ENCODE results near the gene TRPV5.

The TRPV5 gene

GRCh38 chr7:142892951-142893350 is 40.6 kb downstream of the TRPV5 start:
- no peak overlapping the region for H3K4me3 ChIP-seq (ENCODE audit: low read length)
- DNase-seq (ENCODE audit: low read depth, low spot score) = no peak

DNA sequence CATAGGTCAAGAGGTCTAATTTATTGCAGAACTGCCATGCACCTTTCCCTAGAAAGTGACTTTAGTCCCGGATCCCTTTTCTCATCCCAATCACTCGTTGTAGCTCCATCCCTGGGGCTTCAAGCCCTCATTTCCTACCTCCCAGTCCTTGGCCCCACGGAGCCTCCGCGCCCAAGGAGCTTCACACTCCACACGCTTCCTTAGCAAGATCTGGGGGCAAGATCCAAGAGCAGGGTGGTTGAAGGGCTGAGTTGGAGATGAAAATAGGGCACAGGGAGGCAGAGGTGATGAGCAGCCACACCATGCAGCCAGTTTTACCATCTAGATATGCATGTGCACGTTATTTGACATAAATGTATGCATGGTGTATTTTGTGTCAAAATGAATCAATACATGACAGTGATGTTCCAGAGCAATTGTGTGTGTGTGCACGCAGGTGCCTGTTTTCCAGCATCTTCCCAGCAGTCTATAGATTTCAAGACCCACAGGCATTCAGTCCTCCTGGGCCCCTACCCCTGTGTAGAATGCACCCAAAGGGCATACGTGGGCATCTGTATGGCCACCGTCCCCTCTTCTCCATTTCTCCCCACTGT is 42.0 kb downstream of the TRPV5 start:
- no peak for DNase-seq (ENCODE audit: low read depth, low spot score)
- H3K4me3 ChIP-seq (ENCODE audit: low read length) = no peak overlapping the region

DNA sequence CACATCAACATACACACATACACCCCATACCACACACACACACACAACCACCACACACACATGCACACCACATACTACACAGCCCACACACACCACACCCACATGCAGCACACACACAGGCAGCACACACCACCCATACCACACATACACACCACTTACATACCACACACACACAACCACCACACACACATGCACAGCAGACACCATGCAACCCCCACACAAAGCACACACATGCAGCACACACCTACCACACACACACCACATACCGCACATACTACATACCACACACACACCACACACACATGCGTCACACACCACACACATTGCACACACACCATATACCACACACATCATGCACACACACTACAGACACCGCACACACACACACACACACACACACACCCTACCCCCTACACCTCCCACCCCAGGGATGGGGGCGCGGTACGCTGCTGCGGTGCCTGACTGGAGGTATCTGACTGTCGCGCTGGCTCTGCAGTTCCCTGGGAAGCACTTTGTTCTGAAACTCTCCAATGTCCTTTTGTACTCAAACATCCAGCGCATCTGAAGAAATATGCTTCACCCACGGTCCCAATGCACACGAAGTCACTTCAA is 42.6 kb downstream of the TRPV5 start:
- no peak for DNase-seq (ENCODE audit: low read depth, low spot score)
- no peak overlapping the region for H3K4me3 ChIP-seq (ENCODE audit: low read length)

- no peak overlapping the region for H3K4me3 ChIP-seq (ENCODE audit: low read length)
- no peak for DNase-seq (ENCODE audit: low read depth, low spot score)
Measured at GRCh38 chr7:142889816-142890215, 43.7 kb downstream of the TRPV5 start.

GRCh38 chr7:142887282-142888015 is 46.1 kb downstream of the TRPV5 start:
- H3K4me3 ChIP-seq (ENCODE audit: low read length) = no peak overlapping the region
- no peak for DNase-seq (ENCODE audit: low read depth, low spot score)

GRCh38 chr7:142886866-142887265 is 46.7 kb downstream of the TRPV5 start:
- no peak for DNase-seq (ENCODE audit: low read depth, low spot score)
- no peak overlapping the region for H3K4me3 ChIP-seq (ENCODE audit: low read length)

DNA sequence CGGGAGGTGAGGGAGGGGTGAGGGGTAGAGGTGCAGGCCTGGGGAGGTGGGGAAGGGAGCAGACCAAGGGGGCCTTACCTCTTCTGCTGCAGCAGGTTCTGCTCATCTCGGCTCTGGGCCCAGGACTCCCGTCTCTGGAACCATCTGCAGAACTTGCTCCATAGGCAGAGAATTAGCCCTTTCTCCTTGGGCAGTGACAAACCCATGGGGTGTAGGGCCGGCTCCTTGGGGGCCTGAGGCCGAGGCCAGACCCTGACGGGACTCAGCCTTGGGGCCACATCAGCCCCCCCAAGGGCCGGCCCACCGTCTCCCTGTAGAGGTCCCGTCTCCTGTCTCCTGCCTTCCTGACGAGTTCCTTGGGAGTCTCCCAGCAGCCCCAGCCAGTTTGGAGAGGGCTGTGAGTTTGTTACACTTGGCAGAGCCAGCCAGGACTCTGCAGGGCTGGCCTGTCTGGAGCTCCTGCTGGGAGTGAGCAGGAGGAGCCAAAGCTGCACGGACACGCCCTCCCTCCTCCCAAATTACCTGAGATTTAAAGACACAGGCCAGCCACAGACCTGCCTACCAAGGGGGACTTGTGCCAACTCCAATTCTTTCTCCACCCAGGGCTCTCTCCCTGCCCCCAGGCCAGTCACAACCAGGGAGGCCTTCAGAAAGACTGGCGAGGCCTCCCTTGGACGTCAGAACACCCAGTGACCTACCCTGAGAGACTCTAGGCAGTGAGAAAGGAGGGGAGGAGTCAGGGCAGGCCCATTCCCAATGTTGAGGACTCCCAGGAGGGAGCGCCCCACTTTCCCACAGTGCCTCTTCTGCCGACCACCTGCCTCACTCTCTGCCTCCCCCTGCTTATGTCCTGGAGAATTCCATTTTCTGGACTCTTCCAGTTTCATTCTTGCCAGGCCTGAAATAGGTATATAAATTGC is 48.0 kb downstream of the TRPV5 start, which contains the start of gene TRPV6:
Gene TRPV6, minus strand, starts transcription at position 435 of the 920 bp plus-strand sequence.
- no peak for DNase-seq (ENCODE audit: low read depth, low spot score)

DNA sequence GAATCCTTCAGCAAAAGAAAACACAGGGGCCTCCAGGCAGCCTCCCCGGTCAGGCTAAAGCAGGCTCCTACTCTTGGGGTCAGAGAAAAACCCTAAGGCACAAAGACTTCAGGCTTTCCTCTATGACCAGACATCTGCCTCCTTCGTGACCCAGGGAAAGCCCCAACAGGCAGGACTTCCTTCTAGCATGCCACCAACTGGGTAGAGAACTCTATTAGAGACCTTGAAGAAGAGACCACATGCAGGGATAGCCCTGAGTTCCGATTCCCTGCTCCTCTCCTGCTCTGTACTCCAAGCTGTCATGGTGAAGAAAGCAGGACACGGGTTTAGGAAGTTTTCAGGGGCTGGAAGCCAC is 49.3 kb downstream of the TRPV5 start:
- DNase-seq (ENCODE audit: low read depth, low spot score) = no peak
- H3K4me3 ChIP-seq (ENCODE audit: low read length) = no peak overlapping the region

More for the DNA sequence above, 48.0 kb downstream of the TRPV5 start, which contains the start of gene TRPV6:
- H3K4me3 ChIP-seq (ENCODE audit: low read length) = no peak within 1 kb of the TSS

- no peak overlapping the region for H3K4me3 ChIP-seq (ENCODE audit: low read length)
- DNase-seq (ENCODE audit: low read depth, low spot score) = no peak
Measured at GRCh38 chr7:142883571-142884285, 49.8 kb downstream of the TRPV5 start.

GRCh38 chr7:142883145-142883544 is 50.4 kb downstream of the TRPV5 start:
- no peak for DNase-seq (ENCODE audit: low read depth, low spot score)
- H3K4me3 ChIP-seq (ENCODE audit: low read length) = no peak overlapping the region

- no peak overlapping the region for H3K4me3 ChIP-seq (ENCODE audit: low read length)
- DNase-seq (ENCODE audit: low read depth, low spot score) = no peak
Measured at GRCh38 chr7:142882338-142882678, 51.2 kb downstream of the TRPV5 start.

DNA sequence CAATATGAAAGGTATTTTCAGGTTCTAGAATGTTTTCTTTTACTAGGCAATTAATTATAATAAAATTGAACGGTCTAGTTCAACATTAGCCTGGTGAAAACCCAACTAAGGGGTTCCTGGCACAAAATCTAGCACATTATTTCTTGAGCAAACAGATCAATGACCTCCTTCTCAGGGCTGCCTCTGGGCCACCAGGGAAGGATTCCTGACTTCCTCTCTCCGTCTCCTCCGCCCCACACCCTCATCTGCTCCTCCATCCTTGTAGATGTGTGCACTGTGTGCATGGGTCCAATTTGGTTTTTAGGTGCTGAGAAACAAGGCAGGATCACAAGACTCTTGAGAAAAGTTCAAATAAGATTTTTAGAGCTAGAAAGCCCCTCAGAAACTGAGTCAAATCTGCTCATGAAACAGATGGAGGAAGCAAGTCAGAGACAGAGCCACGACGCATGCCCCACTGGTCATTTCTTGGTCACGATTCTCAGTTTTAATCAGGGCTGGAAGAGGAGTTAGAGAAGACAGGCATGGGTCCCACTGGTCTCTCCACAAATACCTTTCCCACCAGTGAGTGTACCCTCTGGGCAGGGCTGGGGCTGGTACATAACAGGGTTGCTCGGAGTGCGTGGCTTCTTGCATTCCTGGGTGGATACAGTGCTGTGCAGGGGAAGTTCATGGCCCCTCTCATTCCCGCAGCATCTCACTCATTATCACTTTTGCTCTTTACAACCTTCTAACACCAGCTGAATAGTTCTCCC is 51.8 kb downstream of the TRPV5 start:
- H3K4me3 ChIP-seq (ENCODE audit: low read length) = no peak overlapping the region
- no peak for DNase-seq (ENCODE audit: low read depth, low spot score)

DNA sequence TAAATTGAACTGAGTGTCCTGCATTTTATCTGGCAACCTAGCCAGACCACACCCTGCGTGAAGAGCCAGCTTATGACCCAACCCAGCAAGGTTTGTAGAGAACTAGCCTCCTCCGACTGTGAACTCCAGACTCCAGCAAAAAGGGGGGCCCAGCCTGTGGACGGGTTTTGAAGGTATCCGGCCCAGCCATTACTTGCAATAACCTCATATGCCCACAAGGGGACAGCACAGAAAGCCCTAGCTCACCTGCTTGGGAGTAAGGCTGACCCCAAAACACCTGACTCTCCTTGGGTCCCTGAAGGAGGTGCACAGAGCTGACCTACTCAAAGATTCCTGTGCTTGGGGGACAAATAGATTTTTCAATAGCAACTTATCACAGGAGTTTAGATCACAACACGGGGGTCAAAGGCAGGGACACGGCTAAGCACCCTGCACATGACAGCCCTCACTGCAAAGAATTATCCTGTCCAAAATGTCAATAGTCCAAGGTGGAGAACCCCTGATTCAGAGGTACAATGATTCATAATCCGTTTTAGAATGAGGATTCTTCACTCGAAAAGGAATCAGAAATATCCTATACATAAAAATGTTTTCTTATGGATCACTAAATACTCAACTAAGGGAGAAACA is 52.6 kb downstream of the TRPV5 start:
- H3K4me3 ChIP-seq (ENCODE audit: low read length) = no peak overlapping the region
- peak; percentile 52 for DNase-seq (ENCODE audit: low read depth, low spot score)

DNA sequence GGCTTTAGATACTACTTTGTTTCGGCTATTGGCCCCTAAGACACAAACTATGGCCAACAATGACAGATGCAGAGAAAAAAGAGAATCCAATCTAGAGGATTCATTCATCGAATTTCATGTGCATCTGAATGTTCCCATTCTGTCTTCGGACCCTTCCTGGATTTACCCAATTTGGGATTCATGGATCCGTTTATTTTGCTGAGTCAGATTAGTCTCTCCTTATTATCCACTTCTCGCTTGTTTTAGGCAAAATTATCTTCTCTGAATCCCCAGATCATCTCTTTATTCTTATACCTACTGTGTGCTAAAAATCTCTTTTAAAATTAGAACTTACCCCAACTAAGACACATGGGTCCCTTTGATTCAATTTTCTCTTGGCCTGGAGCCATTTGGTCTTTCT is 54.5 kb downstream of the TRPV5 start:
- no peak overlapping the region for H3K4me3 ChIP-seq (ENCODE audit: low read length)
- no peak for DNase-seq (ENCODE audit: low read depth, low spot score)

- DNase-seq (ENCODE audit: low read depth, low spot score) = no peak
- no peak overlapping the region for H3K4me3 ChIP-seq (ENCODE audit: low read length)
Measured at GRCh38 chr7:142878315-142878714, 55.2 kb downstream of the TRPV5 start.

DNA sequence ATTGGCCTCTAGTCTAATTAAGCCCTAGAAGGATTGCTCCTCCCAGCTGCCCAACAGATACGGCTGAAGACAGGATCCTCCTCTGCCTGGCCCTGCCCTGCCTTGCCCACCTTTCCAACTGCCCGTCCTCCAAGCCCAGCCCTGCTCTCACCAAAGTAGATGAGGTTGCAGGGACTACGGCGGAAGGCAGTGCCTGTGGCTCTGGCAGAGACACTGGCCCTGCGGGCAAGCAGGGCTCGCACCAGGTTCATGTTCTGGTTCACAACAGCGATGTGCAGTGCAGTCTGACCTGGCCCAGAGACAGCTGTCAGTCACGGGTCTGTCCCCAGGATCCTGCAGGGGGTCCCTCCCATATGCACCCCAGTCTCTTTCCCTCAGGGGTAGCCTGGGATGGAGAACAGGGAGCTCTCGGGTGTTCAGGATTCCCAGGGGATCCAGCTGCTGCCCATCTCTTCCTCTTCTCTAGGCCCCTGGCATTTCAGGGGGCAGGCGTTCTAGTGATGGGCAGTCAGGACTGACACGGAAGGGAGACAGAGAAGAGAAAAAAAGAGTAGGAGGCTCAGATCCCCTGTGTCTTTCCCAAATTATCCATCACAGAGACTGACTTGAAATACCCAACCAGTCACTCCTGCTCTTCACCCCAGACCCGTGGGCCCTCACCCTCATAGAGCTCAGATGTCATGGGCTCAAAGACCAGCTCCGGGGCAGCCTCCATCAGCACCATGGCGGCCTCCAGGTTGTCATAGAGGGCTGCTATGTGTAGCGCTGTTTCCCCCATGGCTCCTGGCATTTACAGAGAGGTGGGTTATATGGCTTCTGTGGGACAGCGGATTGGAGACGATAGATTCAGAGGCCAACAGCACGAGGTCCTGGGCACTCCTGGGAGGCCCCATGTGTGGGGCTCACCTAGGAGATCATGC is 56.3 kb downstream of the TRPV5 start:
- no peak overlapping the region for H3K4me3 ChIP-seq (ENCODE audit: low read length)
- no peak for DNase-seq (ENCODE audit: low read depth, low spot score)
